GM20000 (cell line): ENCODE data around the gene PEX5.

ENCODE experiments used
- DNase-seq: peaks from one replicate; pipeline ENCODE4 v3.0.0; 2012; ENCODE audit warnings: low spot score
- TF ChIP-seq, protein P1 (sequence below): IDR thresholded peaks from 2 replicates; pipeline ENCODE4 v1.5.1; 2012; ENCODE audit warnings: mild to moderate bottlenecking, control low read depth; ENCODE audit errors: extremely low read depth, missing control alignments

Gene PEX5

GRCh38 chr12:7145671-7146070 lies 43.8 kb upstream of the PEX5 start:
- TF ChIP-seq, protein P1, sequence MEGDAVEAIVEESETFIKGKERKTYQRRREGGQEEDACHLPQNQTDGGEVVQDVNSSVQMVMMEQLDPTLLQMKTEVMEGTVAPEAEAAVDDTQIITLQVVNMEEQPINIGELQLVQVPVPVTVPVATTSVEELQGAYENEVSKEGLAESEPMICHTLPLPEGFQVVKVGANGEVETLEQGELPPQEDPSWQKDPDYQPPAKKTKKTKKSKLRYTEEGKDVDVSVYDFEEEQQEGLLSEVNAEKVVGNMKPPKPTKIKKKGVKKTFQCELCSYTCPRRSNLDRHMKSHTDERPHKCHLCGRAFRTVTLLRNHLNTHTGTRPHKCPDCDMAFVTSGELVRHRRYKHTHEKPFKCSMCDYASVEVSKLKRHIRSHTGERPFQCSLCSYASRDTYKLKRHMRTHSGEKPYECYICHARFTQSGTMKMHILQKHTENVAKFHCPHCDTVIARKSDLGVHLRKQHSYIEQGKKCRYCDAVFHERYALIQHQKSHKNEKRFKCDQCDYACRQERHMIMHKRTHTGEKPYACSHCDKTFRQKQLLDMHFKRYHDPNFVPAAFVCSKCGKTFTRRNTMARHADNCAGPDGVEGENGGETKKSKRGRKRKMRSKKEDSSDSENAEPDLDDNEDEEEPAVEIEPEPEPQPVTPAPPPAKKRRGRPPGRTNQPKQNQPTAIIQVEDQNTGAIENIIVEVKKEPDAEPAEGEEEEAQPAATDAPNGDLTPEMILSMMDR: no peak
- DNase-seq: no peak

GRCh38 chr12:7146228-7146627 lies 43.3 kb upstream of the PEX5 start:
- DNase-seq: no peak
- TF ChIP-seq, protein P1: no peak

GRCh38 chr12:7146906-7147305 lies 42.6 kb upstream of the PEX5 start:
- TF ChIP-seq, protein P1: no peak
- DNase-seq: no peak

DNA sequence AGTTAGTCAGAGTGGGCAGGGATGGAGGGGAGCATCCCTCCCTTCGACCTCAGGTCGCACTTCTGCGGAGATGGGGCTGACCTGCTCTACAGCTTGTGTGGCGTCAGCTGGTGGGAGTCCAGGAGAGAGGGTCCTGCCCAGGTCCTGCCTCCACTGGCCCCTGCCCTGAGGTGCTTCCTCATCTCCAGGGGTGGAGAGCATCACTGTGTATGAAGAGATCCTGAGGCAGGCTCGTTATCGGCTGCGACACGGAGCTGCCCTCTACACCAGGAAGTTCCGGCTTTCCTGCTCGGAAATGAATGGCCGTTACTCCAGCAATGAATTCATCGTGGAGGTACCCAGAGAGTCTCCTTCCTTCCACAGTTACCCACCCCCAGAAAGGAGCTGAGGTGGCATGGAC lies 39.1 kb upstream of the PEX5 start:
- TF ChIP-seq, protein P1: no peak
- DNase-seq: no peak

DNA sequence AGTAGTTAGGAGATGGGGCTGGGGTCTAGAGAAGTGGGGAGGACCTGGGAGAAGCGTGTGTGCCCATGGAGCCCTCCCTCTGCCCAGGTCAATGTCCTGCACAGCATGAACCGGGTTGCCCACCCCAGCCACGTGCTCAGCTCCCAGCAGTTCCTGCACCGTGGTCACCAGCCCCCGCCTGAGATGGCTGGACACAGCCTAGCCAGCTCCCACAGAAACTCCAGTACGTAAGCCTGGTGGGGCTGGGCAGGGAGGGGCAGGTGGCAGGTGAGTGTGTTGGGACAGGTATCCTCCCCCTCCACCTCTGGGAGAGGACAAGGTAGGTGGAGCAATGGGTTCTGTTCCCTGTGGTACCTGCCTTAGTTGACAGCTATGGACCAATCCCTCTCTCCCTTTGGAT lies 38.6 kb upstream of the PEX5 start:
- DNase-seq: no peak
- TF ChIP-seq, protein P1: no peak

- TF ChIP-seq, protein P1: no peak
- no peak for DNase-seq
Observed at GRCh38 chr12:7151532-7151931, 38.0 kb upstream of the PEX5 start.

GRCh38 chr12:7152818-7153217 lies 36.7 kb upstream of the PEX5 start:
- TF ChIP-seq, protein P1: no peak
- no peak for DNase-seq
